Stomach smooth muscle (tissue), 2 donors: ENCODE measurements around the gene EFHC2.

Experiments used
- H3K27ac ChIP-seq: one replicate; pipeline ENCODE4 v1.7.0; 2013; ENCODE audit warnings: mild to moderate bottlenecking, low read length, inconsistent platforms
- H3K27me3 ChIP-seq, 2 donors: one replicate each; pipeline ENCODE4 v1.7.0; 2013; ENCODE audit warnings: low read length in 2 of 2; ENCODE audit not compliant: insufficient read depth in 2 of 2, control insufficient read depth in 1 of 2
- H3K36me3 ChIP-seq, 2 donors: one replicate each; pipeline ENCODE4 v1.7.0; 2013; ENCODE audit warnings: low read length in 2 of 2; ENCODE audit not compliant: control insufficient read depth in 2 of 2, insufficient read depth in 2 of 2
- H3K4me1 ChIP-seq: one replicate; pipeline ENCODE4 v1.7.0; 2013; ENCODE audit warnings: low read length; ENCODE audit not compliant: control insufficient read depth, insufficient read depth
- H3K4me3 ChIP-seq, 2 donors: one replicate each; pipeline ENCODE4 v1.7.0; 2013; ENCODE audit warnings: low read length in 2 of 2
- H3K9ac ChIP-seq, 2 donors: one replicate each; pipeline ENCODE4 v1.7.0; 2013; ENCODE audit warnings: low read length in 2 of 2, mild to moderate bottlenecking in 1 of 2
- H3K9me3 ChIP-seq, 2 donors: one replicate each; pipeline ENCODE4 v1.7.0; 2013; ENCODE audit warnings: low read length in 2 of 2; ENCODE audit not compliant: control insufficient read depth in 2 of 2
- donor health status: healthy.
- donor health status: Pancreatic carcinoma.

Gene EFHC2

DNA sequence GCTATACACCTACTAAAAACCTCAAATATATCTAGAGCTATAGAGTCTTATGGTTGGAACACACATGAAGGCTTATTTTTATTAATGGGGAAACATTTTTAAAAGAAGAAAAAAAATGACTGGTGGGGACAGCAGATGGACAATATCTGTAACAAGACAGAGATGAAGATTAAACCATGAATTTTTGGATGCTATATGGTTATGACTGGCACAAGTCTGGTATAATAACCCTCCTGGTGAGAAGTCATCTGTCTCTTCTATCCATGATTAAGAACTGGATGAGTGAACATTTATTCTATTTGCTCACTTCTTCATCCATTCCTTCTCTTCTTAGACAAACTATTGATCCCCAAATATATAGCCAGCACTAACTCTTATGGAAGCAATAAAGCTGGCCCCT is 104.4 kb downstream of the EFHC2 start:
- H3K9ac ChIP-seq = no peak overlapping the region
- H3K4me3 ChIP-seq = no peak overlapping the region
- H3K9me3 ChIP-seq = no peaks in the 10 kb centered on the region
- no peak overlapping the region for H3K27ac ChIP-seq
- peaks cover 0 to 6% of the 10 kb centered on the region in 2 donors for H3K27me3 ChIP-seq
- H3K4me1 ChIP-seq = no peaks in the 10 kb centered on the region
- no peaks in the 10 kb centered on the region for H3K36me3 ChIP-seq

DNA sequence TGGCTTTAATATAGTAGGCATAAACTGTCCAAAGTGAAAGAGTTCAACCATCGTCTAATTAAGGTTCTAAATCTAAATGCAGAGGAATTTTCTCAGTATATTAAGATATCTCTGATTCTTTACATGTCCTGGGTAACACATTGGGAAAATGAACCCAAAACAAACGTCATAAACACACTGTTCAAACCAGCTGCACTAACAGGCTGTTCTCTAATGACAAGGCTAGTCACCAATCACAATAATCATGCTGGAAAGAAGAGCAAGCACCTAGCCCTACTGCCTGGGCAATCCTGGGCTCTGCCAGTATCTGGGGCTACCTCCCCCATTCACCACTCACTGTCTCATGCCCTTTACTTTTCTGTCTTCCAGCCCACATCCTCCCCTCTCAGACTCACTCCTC is 107.9 kb downstream of the EFHC2 start:
- Histone ChIP-seq H3K4me1 (no peaks in the 10 kb centered on the region), H3K9ac (no peak overlapping the region), H3K4me3 (no peak overlapping the region), H3K36me3 (no peaks in the 10 kb centered on the region), H3K9me3 (no peaks in the 10 kb centered on the region), H3K27me3 (peaks cover 0 to 11% of the 10 kb centered on the region in 2 donors), H3K27ac (no peak overlapping the region)

DNA sequence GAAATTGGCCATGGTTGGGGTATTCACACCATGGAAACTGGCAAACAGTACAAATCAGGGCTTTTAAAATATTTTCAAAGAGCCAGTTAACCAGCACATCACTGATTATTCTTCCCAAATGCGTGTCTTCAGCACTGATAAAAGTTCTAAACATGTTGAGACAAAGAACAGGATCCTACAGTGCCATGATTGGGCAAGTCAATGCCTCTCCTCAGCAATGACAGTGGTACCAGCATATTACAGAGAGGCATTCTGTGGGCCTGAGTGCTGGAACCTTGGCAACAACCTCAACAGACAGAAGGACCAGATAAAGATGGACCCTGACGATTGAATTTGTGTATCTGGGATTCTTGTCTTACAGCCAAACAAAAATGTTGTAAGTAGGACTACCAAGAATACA is 108.9 kb downstream of the EFHC2 start:
- Histone ChIP-seq H3K36me3 (no peaks in the 10 kb centered on the region), H3K4me1 (no peaks in the 10 kb centered on the region), H3K27me3 (peaks cover 0 to 7% of the 10 kb centered on the region in 2 donors), H3K9ac (no peak overlapping the region), H3K9me3 (no peaks in the 10 kb centered on the region), H3K27ac (no peak overlapping the region), H3K4me3 (no peak overlapping the region)

DNA sequence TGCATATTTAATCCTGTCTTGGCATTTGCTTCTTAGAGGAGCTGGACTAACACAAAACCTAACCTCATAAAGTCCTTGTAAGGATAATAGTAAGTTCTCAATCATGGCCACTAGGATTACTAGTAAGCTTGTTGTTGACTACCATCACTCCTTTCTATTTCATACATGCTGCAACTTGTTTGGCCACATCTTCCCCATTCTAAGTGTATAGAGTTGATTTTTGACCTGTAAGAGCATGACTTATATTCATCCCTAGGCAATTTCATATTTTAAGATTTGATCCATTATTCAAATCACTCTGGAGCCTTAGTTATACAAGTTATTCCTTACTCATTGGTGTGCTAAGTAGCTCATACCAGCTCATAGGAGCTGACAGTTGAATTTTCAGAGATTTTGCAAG is 109.4 kb downstream of the EFHC2 start:
- no peak overlapping the region for H3K27ac ChIP-seq
- no peaks in the 10 kb centered on the region for H3K36me3 ChIP-seq
- no peaks in the 10 kb centered on the region for H3K4me1 ChIP-seq
- H3K9ac ChIP-seq = no peak overlapping the region
- H3K9me3 ChIP-seq = no peaks in the 10 kb centered on the region
- peaks cover 0 to 7% of the 10 kb centered on the region in 2 donors for H3K27me3 ChIP-seq
- no peak overlapping the region for H3K4me3 ChIP-seq

DNA sequence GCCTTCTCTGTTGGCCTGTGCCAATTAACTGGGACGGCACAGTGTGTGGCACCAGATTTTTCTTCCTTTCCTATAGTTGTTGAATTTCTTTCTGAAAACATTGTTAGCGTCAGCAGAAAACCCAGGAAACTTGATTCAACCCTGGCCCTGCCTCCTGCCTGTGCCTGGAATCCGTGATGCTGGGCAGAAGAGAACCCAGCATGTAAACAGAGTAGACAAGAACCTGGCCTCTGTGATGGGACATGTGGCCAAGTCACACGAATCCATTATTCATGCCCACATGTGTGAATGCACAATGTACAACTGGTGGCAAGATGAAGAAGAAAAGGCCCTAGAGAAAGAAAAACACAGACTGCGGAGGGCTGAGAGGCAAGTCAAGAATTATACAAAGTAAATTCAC is 111.4 kb downstream of the EFHC2 start:
- H3K27me3 ChIP-seq = peaks cover 0 to 7% of the 10 kb centered on the region in 2 donors
- no peak overlapping the region for H3K4me3 ChIP-seq
- H3K27ac ChIP-seq = no peak overlapping the region
- no peak overlapping the region for H3K9ac ChIP-seq
- H3K36me3 ChIP-seq = no peaks in the 10 kb centered on the region
- H3K9me3 ChIP-seq = no peaks in the 10 kb centered on the region
- no peaks in the 10 kb centered on the region for H3K4me1 ChIP-seq

DNA sequence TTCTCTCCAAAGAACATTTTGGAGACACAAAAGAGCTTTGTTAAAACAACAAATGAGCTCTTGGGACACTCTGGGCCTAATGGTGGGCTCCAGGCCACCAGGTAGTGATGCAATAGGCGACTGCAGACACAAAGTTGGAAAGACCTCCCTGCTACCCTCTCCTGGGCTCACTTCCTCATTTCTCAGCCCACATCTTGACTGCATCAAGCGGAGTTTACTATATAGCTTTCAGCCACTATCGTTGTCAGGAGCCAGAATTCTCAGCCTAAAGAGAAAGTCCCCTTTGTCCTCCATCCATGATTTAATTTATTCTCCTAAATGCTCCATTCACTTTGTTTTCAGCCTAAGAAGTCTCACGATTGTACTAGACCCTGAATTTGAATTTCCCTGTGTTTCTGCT is 114.9 kb downstream of the EFHC2 start:
- H3K9ac ChIP-seq = no peak overlapping the region
- peaks cover 0 to 9% of the 10 kb centered on the region in 2 donors for H3K27me3 ChIP-seq
- no peaks in the 10 kb centered on the region for H3K36me3 ChIP-seq
- H3K27ac ChIP-seq = peak overlapping the region; percentile 6
- no peaks in the 10 kb centered on the region for H3K4me1 ChIP-seq
- H3K4me3 ChIP-seq = no peak overlapping the region
- H3K9me3 ChIP-seq = no peaks in the 10 kb centered on the region

DNA sequence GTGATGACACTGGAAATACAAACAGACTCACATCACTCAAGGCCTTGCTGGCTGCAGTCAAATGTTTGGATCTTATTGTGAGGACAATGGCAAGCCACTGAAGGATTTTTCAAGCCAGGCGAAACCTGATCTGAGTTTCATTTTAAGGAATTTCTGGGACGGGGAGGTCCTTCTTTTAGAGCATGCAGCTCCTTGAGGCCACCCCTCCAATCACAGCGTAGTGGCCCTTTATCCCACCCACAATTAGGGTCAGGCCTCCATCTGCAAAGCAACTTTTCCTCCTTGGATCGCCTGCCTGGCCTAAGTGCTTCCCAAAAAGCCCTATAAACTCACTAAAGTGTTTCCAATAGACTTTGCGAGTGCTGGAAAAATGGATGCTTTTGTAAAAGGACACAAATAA is 115.5 kb downstream of the EFHC2 start:
- Histone ChIP-seq H3K9ac (no peak overlapping the region), H3K9me3 (no peaks in the 10 kb centered on the region), H3K4me1 (no peaks in the 10 kb centered on the region), H3K36me3 (no peaks in the 10 kb centered on the region), H3K27me3 (peaks cover 0 to 9% of the 10 kb centered on the region in 2 donors), H3K27ac (no peak overlapping the region), H3K4me3 (no peak overlapping the region)

DNA sequence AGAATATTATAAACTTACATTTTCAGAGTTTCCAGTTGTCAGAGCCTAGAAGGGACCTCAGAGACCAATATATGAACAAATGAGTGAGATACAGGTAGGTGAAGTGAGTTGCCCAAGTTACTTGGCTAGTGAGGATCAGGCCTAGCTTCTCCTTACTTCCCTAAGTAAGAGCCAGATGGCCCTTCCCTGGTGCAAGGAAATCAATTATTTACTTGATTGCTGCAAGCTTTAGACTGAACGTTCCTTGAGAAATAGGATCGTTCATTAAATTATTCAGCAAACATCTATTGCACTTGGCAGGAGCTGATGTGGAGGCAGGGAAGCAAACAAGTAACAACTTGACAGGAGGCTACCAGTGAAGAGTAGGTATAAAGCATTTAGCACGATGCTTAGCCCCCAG is 117.8 kb downstream of the EFHC2 start:
- Histone ChIP-seq H3K4me1 (no peaks in the 10 kb centered on the region), H3K4me3 (no peak overlapping the region), H3K27me3 (peaks cover 0 to 4% of the 10 kb centered on the region in 2 donors), H3K27ac (no peak overlapping the region), H3K9me3 (no peaks in the 10 kb centered on the region), H3K9ac (no peak overlapping the region), H3K36me3 (no peaks in the 10 kb centered on the region)

DNA sequence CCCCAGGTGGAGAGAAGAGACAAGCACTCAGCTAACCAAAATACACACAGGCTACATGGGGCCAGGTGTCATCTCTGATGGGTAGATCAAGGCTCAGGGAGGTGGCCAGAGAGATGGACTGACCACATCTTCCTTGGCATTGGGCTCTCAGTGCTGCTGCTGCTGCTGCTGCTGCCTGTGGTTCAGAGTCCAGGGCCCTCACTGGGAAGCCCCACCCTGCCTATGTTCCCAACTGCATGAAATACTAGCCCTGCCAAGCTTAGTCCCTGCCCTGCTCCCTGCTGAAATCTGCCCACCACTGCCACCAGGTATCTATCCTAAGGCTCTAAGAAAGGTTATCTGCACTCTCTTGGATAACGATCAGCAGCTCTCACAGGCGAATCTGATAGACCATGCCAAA is 118.7 kb downstream of the EFHC2 start:
- peaks cover 0 to 4% of the 10 kb centered on the region in 2 donors for H3K27me3 ChIP-seq
- no peaks in the 10 kb centered on the region for H3K9me3 ChIP-seq
- H3K36me3 ChIP-seq = no peaks in the 10 kb centered on the region
- no peak overlapping the region for H3K27ac ChIP-seq
- H3K9ac ChIP-seq = no peak overlapping the region
- H3K4me3 ChIP-seq = no peak overlapping the region
- H3K4me1 ChIP-seq = no peaks in the 10 kb centered on the region

DNA sequence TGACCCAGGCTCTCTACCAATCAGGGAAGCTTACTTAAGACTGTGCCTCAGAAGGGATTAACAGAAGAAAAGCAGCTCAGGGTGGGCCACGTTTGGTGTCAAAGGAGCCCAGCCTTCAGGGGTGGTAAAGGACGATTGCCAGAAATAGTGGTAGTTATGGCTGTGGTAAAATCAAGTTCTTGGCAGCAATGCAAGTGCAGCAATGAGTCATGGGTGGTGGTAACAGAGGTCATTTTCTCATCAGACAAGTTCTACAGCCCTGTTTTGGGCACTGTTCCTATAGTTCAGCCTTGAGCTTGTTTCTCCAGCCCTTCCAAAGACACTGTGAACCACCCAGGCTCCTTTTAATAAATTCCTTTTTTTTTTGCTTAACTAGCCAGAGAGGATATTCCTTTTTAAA is 120.3 kb downstream of the EFHC2 start:
- no peak overlapping the region for H3K27ac ChIP-seq

DNA sequence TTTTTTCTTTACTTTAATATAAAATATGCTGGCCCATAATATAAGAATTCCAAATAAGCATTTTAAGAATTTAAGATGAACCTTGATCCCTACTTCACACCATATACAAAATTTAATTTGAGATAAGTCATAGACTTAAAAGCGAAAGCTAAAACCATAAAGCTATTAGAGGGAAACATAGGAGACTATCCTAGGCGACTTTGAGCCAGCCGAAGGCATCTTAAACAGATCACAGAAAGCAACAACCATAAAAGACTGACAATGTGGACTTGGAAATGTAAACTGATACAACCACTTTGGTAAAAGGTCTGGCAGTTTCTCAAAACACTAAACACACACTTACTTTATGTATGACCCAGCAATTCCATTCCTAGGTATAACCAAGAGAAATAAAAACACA is 125.0 kb downstream of the EFHC2 start:
- Histone ChIP-seq H3K27ac (no peak overlapping the region), H3K4me3 (no peak overlapping the region), H3K9ac (no peak overlapping the region), H3K9me3 (no peaks in the 10 kb centered on the region), H3K27me3 (no peaks in the 10 kb centered on the region), H3K36me3 (no peaks in the 10 kb centered on the region), H3K4me1 (no peaks in the 10 kb centered on the region)

More for the DNA sequence above, 120.3 kb downstream of the EFHC2 start:
- H3K36me3 ChIP-seq = no peaks in the 10 kb centered on the region
- no peaks in the 10 kb centered on the region for H3K4me1 ChIP-seq
- H3K27me3 ChIP-seq = peaks cover 0 to 4% of the 10 kb centered on the region in 2 donors
- no peak overlapping the region for H3K9ac ChIP-seq
- H3K9me3 ChIP-seq = no peaks in the 10 kb centered on the region
- no peak overlapping the region for H3K4me3 ChIP-seq
